LHCN-M2 (cell line): ENCODE measurements around the gene EGFL8. TPM values are rescaled to one million over a fixed set of nuclear protein-coding genes. Genes with fewer than 3 reads are reported as not detected.
"Not testable (repeated sequence)": the region's sequence is repeated elsewhere in the genome, so short reads cannot be mapped to it uniquely, and the experiment has no call there.

Source experiments
- DNase-seq: peaks from one replicate; pipeline ENCODE4 v3.0.0-alpha.2; 2012; ENCODE audit warnings: low read depth
- total RNA-seq: library from RNA; depleted of rRNA; stranded (reverse); fragments of >200 nt; gene quantifications from 2 replicates; pipeline ENCODE4 v1.2.3, GENCODE V29; 2014

Gene EGFL8
- total RNA-seq, 1 experiment from 2014 or later = 2.4 TPM

GRCh38 chr6:32195902-32196681, 31.7 kb downstream of the EGFL8 start:
- peak; percentile 81 for DNase-seq

DNA sequence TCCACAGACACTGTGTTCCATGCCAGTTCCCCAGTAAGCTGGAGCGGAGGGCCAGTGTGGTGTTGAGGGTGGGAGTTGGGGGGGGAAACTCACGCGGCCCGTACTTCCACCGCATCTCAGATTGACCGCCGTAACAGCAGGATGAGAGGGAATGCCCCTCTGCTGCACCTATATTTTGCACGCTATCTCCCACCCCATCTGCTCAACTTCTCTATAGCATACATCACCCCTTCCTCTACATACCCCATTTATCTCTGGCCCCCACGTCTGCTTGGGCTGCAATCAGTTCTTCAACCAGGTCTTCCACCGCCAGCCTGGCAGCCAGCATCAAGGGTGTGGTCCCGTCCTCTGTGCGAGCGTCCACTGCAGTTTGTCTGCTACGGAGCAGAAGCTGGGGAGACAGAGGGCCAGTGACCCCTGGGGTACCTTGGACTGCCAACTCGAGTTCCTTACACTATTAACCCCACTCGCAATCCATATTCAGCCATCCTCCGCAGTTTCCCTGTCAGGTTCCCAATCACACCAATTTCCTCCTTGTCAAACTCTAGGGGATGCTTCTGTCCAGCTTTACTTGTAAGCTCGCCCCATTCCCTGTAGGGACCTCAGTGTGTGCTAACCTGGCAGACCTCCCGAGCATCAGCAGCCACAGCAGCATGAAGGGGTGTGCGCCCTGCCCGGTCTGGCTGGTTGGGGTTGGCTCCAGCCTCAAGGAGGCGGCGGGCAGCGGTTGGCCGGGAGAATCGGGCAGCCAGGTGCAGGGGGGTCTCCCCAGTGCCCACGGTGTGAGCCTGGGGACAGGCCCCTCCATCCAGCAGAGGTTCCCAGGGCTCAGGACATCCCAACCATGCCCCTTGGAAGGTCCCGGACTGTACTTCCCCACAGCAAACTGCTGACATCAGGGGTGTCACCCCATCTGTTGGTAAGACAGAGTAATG, 32.6 kb downstream of the EGFL8 start:
- DNase-seq = no peak

- DNase-seq = no peak
Measured at GRCh38 chr6:32198345-32198696, 33.9 kb downstream of the EGFL8 start.

DNA sequence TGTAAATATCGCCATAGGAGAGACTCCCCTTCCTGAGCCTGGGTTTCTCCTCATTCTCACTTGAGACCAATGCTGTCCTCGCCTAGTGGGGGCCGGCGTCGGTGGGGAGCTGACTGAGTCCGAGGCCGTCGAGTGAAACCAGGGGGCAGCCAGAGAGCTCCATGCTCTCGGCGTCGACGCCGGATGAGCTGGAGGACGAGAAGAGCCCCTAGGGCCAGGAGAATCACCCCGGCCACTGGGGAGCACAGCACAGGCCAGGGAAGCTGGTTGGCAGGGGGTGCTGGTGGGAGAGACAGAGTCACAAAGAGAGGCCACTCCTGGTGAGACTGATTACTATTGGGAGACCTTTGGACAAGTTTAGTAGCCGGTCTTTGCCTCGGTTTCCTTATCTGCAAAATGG, 34.5 kb downstream of the EGFL8 start:
- no peak for DNase-seq

- no peak for DNase-seq
Measured at GRCh38 chr6:32200711-32201475, 36.5 kb downstream of the EGFL8 start.

DNA sequence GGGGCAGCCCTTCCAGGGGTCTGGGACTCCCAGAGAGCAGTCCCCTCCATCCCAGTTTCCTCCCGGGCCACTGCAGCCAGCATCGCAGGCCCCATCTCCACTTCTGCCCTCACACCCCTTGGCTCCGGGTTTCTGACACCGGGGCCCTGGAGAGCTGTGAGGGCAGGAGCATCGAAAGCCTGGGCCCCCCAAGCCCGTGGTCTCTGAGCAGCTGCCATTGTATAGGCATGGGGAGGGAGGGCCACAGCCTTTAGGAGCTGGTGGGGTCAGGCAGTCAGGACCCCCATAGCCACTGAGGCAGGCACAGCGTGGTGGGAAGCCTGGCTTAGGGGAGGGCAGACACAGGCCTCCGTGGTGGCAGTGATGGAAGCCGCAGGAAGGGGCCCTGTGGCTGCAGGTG, 37.8 kb downstream of the EGFL8 start:
- DNase-seq = no peak

DNA sequence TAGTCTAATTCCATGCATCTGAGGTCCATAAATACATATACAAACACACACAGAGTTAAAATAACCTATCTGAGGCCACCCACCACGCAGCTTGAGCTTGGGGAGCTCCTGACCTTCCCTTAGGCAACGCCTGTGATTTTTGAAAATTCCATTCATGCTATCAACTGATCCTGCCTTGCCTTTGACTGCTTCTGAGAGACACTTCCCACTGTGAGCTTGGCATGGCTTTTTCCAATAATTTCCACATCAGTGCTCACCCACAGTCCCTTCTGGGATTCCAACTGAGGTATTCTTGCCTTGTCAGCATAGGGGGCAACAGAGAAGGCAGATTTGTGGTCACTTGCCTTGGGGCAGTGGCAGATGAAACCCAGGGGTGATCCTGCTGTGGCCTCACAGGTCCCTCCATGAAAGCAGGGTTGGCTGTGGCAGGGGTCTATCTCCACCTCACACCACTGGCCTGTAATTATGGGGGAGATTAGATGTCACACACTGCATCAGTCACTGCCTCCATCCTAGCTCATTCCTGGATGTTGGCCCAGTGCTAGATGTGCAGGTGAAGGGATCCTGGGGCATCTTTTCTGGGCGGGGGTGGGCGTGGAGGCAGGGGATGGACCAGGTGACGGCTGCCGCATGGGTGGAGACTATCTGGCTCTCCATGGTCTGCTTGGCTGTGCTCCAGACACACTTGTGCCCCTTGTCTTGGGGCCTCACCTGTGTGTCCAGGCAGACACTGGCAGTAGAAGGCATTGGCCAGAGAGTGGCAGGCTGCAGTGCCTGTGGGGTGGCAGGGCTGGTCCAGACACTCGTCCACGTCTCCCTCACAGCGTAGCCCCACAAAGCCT, 39.3 kb downstream of the EGFL8 start:
- DNase-seq = no peak

DNA sequence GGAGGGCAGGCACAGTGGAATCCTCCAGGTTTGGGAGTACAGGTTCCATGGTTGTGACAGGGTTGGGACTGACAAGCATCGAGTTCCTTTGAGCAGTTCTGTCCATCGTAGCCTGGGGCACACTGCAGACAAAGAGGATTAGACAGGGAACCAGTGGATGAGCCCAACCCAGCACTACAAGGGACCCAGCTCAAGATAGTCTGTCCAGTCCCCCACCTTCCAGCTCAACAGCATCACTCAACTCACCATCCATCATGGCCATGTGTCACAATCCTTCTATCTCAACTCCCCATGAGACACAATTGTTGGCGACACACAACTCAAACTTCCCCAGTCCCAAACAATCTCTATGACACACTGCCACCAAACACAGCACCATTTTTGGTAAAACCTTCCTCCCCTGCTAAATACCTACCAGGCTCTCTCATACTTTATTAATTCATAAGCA, 39.9 kb downstream of the EGFL8 start:
- DNase-seq = no peak

- no peak for DNase-seq
Measured at GRCh38 chr6:32208996-32209395, 44.6 kb downstream of the EGFL8 start.

DNA sequence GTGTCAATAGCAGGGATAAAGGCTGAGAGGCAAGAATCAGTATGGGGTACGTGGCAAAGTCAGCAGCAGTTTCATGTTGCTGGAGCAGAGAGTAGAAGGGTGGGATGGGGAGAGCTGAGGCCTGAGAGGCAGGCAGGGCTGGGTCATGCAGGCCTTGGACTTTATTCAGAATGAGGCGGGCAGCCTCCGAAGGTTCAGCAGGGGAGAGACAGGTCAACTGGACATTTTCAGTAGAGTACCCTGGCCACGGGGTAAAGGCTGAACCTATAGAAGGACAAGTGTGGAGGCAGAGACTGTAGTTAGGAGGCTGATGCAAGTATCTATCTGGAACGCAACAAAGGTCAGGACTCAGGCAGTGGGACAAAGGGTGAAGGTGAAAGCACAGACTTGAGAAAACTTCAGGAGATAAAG, 45.8 kb downstream of the EGFL8 start:
- DNase-seq = no peak

- not testable (repeated sequence) for DNase-seq
Measured at GRCh38 chr6:32211432-32211831, 47.0 kb downstream of the EGFL8 start.

- DNase-seq = no peak
Measured at GRCh38 chr6:32212076-32212760, 47.8 kb downstream of the EGFL8 start.

DNA sequence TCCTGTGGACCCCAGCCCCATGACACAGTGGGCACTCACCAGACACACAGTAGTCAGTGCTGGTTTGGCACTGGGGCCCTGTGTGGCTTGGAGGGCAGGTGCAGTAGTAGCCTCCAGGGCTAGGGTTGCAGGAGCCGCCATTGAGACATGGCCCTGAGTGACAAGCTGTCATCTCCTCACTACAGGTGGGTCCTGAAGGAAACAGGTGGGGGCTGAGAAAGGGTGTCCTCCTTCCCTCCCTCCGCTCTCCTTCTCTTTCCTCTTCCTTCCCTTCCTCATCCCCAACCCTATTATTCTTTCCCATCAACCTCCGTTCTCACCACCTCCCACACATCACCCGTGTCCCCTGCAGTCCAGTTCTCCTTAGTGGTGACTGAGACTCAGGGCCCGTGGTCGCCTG, 49.3 kb downstream of the EGFL8 start:
- no peak for DNase-seq

DNA sequence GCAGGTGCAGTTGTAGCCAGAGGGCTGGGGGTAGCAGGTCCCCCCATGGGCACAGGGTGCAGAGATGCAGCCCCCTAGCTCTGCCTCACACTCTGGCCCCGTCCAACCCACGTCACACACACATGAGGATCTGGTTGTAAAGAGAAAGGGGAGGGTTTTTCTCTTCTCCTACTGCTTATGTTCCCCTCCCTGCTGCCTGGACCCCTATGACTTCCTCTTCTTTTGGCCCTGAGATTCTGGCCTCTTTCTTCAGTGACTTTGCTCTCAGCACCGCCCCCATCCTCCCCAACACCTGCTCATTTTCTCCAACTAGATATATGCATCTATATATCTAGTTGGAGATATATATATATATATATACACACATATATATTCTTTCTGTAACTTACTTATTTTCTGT, 49.7 kb downstream of the EGFL8 start:
- no peak for DNase-seq

DNA sequence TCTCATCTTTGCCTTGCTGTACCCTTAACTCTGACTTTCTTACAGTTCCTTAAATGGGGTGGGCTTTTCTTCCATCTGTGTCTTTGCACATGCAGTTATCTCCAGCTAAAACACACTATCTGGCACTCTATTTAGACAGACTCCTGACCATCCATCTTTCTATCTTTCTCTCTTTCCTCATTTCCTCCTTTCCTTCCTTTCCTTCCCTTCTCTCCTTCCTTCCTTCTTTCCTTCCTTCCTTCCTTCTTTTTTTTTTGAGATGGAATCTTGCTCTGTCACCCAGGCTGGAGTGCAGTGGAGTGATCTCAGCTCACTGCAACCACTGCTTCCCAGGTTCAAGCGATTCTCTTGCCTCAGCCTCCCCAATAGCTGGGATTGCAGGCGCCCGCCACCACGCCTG, 51.2 kb downstream of the EGFL8 start:
- DNase-seq = no peak

DNA sequence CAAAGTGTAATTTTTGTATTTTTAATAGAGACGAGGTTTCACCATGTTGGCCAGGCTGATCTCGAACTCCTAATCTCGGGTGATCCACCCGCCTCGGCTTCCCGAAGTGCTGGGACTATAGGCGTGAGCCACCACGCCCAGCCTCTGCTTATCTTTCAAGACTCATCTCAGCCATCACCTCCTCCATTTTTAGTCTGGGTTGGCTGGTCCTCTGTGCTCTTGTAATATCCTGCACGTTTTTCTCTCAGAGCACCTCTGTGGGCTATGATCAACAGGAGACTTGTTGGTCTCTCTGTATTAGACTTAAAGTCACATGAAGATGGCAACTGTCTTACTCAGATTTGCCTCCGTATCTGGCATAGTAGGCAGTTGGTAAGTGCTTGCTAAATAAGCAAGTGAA, 51.9 kb downstream of the EGFL8 start:
- DNase-seq = no peak

DNA sequence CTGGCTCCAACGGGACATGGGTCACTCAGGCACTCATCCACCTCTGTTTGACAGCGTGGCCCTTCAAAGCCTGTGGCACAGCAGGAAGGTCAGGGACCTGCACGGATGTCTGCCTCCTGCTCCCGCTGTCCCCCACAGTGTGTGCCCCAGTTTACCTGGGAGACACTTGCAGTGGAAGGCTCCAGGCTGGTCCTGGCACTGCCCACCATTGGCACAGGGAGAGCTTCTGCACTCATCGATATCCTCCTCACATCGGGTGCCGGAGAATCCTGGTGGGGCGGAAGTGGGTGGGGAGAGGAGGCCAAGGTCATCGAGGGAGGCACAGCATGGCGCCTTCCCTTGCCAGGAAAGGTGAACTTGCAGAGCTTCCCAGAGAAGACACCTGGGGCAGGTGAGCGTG, 52.6 kb downstream of the EGFL8 start:
- no peak for DNase-seq
